ENCODE measurements around the gene JADE1.

JADE1 gene

DNA sequence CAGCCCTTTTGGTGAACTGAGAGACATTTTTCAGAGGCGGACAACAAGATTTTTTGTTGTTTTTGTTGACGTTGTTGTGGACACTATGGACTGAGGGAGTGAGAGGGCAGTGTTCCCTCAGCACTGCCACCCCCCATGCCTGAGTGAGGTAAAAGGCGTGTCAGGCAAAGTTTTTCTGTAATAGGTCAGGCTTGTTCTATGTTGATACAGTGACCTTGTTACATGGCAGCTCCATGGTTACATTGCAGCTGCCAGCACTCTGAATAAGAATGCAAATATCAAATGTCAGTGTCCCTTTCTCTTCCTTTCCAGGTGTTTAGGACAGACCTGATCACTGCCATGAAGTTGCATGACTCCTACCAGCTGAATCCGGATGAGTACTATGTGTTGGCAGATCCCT lies 36.6 kb downstream of the JADE1 start:
- DNase-seq, result no peak

GRCh38 chr4:128847082-128847724 lies 37.7 kb downstream of the JADE1 start:
- DNase-seq, result peak; percentile 73

DNA sequence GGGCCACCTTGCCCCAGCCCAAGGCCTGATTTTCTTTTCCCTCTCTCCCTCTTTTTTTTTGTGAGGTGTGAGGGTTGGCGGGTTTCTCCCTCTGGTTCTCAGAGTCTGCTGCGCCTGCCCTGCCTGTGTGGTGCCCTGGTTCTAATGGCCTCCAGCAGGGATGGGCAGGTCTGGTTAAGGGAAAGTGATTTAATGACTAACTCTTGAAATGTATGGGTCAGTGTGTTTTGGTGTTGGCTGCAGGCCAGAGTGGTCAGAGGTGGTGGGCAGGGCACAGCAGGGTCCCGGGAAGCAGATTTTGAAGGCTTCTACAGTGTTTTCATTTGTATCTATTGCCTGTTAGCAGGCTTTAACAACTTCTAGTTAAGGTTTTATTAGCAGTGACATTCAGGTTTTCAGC lies 39.0 kb downstream of the JADE1 start:
- no peak for DNase-seq

- no peak for DNase-seq
Measured at GRCh38 chr4:128850252-128850651, 40.8 kb downstream of the JADE1 start.

- no peak for DNase-seq
Measured at GRCh38 chr4:128853741-128854140, 44.2 kb downstream of the JADE1 start.

DNA sequence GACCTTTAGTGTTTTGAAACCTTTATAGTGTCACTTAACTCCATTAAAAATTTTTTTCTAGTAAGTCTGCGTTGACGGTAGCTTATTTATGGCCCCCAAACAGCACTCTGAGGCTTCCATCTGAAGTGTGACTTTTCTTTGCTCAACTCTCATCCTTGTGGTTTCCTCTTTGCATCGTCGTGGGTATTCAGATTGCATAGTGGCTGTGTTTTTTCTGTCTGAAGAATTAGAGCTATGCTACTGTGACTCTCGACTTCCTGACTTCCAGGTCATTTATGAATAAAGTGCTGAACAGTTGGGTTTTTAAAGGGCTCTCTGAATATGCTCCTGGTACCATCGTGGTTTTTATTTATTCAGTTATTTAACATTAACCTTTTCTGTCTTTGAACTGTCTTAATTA lies 44.9 kb downstream of the JADE1 start:
- DNase-seq, result peak; percentile 72

- no peak for DNase-seq
Measured at GRCh38 chr4:128855621-128856020, 46.1 kb downstream of the JADE1 start.

DNA sequence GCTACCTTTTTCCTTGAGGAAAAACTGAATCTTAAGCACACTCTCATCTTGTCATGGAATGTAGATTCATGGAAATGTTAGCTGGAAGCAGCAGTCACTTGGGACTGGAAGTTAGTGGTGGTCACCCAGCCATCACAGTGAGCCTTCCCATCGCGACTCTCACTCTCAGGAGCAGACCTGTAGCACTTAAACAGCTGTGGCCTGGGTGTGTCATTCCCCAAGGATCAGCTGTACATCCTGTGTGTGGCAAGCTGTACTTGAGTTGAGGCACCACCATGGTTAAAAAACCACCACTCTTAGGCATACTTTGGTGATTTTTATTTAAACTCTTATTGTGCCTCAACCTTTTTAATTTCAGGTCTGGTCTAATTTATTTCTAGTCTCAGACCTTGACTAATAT lies 46.7 kb downstream of the JADE1 start:
- DNase-seq, result no peak

DNA sequence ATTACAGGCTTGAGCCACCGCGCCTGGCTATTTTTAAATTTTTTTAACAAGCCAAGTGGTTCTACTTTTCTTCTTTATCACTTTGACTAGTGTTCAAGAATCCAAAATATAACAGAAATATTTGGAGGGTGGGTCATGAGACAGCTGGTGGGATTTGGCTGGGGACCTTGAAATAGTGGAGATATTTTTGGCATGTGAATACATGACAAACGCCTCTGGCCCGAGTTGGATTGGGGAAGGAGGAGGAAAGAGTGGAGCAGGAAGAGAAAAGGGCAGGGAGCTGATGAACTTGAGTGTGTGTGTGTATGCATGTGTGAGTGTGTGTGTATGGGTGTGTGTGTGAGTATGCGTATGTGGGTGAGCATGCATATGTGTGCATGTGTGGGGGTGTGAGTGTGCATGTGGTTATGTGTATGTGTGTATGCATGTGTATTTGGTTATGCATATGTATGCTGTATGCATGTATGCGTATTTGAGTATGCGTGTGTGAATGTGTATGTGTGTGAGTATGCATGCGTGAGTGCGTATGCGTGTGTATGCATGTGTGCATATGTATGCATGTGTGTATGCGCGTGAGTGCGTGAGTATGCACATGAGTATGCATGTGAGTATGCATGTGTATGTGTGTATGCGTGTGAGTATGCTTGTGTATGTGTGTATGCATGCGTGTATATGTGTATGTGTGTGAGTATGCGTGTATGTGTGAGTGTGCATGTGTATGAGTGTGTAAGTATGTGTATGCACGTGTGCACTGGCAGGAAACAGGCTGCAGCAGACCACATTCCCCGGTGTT lies 49.6 kb downstream of the JADE1 start:
- DNase-seq, result no peak

DNA sequence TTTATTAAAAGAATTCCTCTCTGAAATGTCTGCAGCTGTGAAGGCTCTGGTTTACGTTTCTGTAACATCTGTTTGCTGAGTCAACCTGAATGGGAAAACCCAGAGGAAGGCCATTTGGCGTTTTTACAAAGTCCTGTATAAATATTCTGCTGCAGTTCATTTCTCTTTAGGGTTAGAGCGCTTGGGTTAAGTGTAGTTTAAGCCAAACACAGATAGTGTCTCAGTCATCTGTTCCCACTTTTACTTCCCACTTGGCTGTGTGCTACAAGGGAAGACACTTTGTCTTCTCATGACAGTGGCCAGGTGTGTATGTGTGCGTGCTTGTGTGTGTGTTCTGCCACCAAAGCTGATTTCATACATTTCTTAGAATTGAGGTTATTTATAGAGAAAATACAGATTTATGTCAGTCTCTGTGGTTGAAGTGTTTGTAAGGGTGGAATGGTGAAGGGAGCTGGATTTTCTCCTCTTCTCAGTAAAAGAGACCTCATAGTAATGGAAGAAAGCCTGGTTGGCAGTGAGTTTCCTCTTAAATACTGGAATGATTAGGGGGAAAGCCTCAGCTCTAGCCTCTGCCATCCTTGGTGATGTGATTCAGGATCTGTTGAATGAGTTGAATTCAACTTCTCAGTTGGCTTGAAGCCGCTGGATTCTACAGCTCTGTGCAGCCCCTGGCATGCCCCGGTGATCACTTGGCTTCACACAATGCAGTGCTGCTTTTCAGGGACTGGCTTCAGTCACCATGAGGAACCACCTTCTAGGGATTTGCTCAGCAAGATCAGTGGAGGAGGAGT lies 50.6 kb downstream of the JADE1 start:
- no peak for DNase-seq

GRCh38 chr4:128861856-128862518 lies 52.5 kb downstream of the JADE1 start:
- peak; percentile 54 for DNase-seq

DNA sequence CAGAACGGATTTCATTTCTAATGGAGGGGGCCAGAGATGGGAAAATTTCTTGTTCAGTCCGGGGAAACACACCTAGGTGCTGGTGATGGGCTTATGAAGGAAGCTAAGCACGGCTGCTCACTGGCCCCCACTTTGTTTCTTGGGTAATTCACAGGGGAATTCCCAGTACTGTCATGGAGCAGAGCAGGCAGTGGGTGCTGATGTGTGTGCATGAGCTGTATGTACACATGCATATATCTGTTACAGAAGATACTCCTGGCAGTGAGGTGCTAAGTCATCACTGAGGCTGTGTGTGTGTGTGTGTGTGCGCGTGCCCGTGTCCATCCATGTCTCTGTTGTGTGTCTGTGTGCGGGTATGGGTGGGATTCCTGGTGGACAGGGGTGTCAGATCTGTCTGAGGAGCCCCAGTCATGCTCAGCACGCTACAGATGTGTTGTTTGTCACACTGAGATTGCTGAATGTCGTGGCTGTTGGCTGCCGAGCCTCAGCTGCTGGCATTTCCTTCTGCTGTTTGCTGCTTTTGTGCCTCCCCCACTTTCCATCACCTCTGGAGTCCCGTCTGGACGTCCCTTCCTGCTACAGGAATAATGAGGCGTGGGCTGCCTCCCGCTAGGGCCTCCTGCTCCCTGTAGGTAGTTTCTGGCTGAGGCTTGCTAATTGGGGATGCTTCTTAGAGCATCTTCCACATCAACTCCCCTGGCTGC lies 53.3 kb downstream of the JADE1 start:
- DNase-seq, result no peak

DNA sequence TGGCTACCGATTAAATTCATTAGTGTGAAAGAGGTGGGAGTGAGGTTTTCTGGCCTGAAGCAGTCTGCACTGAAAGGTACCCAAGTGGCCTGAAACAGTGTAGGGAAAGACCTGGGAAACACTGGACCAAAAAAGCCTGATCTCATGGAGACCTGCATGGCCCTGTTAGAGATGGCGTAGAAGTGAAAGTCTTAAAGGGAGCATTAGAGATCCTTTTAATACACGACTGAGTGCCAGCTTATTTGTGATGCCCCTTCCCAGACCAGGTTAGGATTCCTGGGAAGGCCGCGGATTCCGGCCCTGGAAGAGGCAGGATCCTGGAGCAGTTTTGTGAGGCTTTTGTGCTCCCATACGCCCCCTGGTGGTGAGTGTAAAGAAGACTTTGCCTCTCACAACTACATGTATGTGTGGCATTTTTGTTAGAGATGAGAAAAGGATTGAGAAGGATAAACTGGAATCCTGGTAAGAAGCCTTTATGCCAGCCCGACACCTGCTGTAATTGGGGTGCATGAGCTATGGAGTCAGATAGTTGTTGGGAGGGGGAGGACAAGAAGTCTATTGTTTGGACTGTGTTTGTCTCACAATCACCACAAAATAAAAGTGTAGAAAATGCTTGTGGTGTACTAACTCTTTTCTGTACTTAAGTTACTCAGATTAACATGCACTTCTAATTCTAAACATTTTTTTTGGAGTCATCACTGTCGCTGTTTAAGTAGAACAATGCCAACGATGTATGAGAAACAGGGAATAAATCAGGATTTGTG lies 54.0 kb downstream of the JADE1 start:
- peak; percentile 4 for DNase-seq

DNA sequence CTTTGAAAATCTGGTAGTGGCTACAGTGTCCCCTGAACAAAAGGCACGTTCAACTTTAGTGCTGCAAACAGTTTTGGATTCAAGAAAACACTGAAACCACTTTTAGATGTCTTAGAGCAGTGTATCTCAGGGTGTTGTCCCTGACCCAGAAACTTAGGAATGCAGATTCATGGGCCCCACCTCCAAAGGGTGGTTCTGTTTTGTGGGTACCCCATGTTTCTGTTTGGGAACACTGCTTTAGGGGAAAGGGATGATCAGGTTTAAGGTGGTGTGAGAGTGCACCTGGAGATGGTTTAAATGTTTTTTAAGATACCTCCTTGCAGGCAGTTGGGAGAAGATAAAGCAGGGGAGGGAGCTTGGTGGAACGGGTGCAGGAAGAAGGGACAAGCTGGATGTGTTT lies 55.6 kb downstream of the JADE1 start:
- no peak for DNase-seq

DNA sequence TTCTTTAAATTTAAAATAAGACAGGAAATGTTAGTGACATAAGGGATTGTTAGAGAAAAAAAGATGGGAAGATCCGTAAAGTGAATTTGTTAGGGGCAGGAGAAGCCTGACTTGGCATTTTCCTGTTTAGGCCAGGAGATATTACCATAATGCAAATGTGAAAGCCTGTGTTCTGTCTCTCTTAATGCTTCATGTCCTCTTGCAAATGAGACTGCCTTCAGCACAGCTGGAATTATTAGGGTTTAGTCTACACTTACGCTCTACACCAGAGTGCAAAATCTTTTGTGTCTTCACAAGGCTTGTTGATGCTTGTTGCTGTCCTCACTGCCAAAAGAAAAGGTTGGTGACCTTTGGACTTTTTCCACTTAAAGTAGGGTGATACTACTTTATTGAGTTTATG lies 56.8 kb downstream of the JADE1 start:
- no peak for DNase-seq

DNA sequence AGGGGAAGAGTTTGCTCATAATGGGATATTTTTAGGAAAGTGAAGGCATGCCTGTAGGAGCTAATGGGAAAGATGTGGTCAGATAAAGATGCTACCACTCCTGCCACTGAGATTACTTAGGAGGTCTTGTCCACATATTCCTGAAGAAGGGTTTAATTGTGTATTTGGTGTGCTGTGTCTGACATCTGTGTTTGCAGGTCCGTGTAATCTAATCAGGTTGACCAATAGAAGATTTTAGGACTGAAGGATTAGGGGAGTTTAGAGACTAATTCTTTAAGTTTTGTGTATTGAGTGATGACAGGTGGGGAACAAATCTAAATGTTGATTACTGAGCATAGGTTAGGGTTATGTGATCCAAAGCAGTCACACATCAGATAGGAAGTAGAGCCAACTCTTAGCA lies 57.2 kb downstream of the JADE1 start:
- no peak for DNase-seq

- no peak for DNase-seq
Measured at GRCh38 chr4:128868758-128869157, 59.3 kb downstream of the JADE1 start.

DNA sequence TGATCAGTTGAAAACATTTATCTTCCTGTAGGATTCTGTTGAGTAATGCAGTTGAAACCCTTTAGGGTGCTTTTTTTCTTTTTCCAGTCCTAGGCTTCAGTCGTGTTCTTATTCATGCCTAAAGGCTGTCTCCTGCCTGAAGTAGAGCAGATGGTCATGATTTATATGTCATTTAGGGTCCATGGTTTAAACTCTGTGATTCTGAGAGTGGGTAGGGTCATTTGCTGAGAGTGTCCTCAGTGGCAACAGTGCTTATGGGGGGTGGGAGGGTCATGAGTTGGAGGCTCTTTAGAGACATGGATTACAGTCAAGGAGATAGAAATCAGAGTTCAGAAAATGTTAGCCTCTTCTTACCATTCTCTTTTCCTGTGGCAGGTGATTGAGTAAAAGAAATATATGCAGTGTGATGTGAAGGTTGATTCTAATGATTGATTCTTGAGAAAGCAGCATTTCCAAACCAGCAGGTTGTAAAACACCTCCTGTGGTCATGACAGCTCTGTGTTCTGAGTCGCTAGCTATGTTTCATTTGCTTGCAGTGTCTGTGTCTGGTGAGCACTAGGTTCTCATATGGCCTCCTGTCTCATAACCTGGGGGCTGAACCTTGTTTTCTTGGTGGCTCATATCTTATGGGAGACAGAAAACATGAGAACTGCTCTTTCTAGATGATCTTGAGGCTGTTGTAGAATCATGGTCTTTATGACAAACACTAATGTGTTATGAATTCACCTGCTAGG lies 60.4 kb downstream of the JADE1 start:
- no peak for DNase-seq

DNA sequence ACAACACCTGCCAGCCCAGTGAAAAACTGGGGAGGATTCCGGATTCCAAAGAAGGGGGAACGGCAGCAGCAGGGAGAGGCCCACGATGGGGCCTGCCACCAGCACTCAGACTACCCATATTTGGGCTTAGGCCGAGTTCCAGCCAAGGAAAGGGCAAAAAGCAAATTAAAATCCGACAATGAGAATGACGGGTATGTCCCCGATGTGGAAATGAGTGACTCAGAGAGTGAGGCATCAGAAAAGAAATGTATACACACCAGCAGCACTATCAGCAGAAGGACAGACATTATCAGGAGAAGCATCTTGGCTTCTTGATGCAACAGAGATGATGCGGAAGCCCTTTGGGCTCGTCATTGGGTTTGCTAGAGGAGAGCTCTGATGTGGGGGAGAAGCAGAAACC lies 62.4 kb downstream of the JADE1 start:
- no peak for DNase-seq

- DNase-seq, result no peak
Measured at GRCh38 chr4:128876200-128876599, 66.7 kb downstream of the JADE1 start.

GRCh38 chr4:128877934-128878333 lies 68.4 kb downstream of the JADE1 start:
- no peak for DNase-seq
